ENCODE results near the gene NKTR.

DNA sequence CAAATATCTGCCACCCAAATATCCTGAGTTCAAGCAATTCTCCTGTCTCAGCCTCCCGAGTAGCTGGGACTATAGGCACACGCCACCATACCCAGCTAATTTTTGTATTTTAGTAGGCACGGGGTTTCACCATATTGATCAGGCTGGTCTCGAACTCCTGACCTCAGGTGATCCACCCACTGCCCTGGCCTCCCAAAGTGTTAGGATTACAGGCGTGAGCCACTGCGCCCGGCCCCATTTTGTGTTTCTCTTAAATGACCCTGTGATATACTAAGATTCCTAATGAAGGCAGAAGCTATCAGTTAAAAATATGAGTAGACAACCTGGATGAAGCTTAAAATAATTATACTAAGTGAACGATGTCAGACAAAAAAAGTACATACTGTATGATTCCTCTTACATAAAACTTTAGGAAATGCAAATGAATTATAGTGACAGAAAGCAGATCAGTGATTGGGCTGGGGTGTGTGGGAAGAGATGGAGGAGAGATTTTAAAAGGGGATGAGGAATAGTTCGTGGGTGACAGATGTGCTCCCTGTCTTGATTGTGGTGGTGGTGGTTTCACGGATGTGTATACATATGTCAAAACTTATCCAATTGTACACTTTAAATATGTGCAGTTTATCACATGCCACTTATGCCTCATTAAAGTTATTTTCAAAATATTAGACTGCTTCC, 81.0 kb downstream of the NKTR start:
- no peak for TF ChIP-seq POLR2A (IDR thresholded peaks at IDR 0.05; ENCODE audit: low read depth, low read length)
- TF ChIP-seq TAF1 (IDR thresholded peaks at IDR 0.05; ENCODE audit: borderline replicate concordance, low read depth, low read length): no peak
- TF ChIP-seq POLR2AphosphoS5 (IDR thresholded peaks at IDR 0.05; ENCODE audit: low read depth, low read length): no peak
